DMS 273 (cell line): Measurements from ENCODE around the gene NRCAM.

Experiments
- DNase-seq: peaks from one replicate; lab custom pipeline; 2025; ENCODE audit not compliant: unreplicated experiment; lab: John Stamatoyannopoulos, UW

NRCAM gene

GRCh38 chr7:108313086-108313485, 143.2 kb downstream of the NRCAM start:
- no peak for DNase-seq

- no peak for DNase-seq
Observed at GRCh38 chr7:108311446-108312168, 144.6 kb downstream of the NRCAM start.

- DNase-seq = no peak
Observed at GRCh38 chr7:108310351-108310750, 145.9 kb downstream of the NRCAM start.

DNA sequence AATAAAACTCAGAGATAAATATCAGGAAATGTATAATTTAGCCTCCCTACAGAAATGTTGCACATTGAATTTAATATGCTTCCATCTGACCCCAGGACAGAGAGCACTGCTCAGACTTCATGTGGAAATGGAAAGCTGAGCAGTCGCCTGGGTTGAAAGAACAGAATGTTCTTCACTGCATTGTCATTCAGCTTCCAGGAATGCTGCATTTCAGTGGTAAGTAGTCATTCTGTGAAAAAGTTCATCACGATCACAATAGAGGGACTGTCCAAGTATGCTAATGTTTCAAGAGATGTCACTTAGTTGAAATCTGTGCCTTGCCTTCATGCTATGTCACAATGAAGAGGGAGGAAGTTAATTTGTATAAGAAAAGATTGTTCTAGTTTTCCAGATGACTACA, 147.3 kb downstream of the NRCAM start:
- DNase-seq = no peak

GRCh38 chr7:108308276-108308675, 148.0 kb downstream of the NRCAM start:
- no peak for DNase-seq

DNA sequence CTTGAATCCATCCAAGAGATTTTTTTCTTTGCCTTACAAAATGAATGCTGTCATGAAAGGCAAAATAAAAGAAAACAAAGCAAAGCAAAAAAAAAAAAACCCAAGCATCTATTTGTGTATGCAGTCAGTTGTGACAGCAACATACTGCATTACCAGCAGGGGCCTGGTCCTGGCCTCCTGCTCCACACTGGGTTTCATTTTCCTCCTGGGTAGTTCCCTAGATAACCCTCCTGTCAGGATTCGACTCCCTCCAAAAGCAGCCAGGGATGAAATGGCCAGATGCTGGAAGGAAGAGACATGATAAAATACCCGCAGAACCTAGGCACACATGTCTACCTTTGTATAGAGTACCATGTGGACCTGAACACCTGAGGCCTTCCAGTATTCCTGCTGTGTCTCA, 148.6 kb downstream of the NRCAM start:
- peak; percentile 46 for DNase-seq

DNA sequence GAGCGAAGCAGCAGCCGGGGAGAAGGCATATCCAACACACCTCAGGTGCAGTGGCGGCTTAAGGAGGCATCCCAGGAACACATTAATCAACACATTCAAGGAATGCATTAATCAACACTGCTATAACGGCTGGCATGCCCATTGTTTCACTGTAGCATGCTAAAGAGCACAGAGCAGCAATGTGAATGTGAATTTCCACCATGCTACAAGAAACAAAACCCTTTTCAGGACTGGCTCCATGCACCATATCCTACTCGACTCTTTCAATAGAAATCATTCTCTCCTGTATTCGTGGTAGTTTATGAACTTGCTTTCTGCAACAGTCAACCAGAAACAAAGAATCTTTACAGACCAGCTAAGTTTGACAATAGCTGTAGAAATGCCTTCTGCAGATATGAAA, 149.0 kb downstream of the NRCAM start:
- DNase-seq = no peak

- DNase-seq = no peak
Observed at GRCh38 chr7:108303332-108303731, 152.9 kb downstream of the NRCAM start.

DNA sequence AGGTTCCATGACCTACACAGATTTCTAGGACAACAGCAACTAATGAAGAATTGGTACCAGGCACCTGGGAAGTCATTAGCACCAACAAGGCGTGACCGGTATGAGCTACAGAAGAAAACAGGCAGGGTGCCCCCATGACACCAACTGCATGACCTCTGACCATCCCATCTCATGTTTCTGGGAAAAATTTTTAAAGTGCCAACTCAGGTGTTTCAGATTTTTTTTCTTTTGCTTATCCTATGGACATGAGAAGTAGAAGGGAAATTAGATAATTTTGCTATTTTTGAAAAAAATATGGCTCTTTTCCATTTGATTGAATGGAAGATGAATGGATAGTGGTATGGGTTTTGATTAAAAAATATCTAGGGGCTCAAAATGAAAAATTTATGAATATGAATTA, 154.8 kb downstream of the NRCAM start:
- no peak for DNase-seq

DNA sequence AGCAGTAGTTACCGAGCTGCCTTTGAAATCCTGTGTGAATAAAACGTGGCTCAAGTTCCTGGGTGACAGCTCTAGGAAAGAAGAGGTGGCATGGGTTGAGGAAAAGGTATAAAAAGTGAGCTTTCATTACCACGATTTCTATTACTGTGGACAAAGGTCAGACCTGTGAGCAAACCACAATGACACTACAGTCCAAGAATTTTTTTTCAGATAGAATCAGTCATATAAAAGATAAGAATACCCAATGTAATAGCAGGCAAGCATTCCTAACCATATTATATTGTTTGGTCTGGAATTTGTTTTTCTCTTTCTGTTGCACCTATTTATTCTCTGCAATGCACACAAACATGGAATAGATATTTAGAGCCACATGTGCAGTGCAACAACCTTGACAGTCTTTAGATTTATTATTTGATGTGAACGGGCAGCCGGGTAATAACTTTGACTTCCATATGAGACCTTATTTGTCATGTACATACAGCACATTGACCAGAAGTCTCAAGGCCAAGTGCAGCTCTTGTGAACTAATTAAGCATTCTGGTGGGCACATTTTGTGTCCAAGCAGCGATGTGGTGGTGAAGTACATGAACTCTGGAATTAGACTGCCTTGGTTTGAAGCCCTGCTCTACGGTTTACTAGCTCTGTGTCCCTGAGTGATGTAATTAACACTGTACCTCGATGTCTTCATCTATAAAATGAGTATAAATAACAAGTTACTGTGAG, 156.8 kb downstream of the NRCAM start:
- peak; percentile 27 for DNase-seq

- no peak for DNase-seq
Observed at GRCh38 chr7:108296911-108297310, 159.3 kb downstream of the NRCAM start.

DNA sequence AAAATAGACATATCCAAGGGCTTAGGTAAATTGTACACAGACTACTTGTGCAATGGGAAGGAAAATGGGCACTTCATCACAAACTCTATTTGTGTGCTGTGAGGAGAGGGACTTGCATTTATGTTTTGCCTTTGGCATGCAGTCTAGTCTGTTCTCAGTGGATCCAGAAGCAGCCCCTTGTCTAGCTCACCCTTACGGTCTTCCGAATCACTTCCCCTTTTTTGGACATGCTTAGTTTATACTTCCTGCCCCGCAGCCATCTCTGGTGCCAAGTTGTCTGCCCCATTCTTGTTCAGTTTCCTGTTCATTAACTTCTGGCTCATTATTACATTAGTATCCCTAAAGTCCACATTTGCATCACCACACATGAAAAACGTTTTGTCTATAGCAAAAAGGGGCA, 161.6 kb downstream of the NRCAM start:
- DNase-seq = peak; percentile 37

- DNase-seq = peak; percentile 39
Observed at GRCh38 chr7:108293149-108293612, 163.1 kb downstream of the NRCAM start.

DNA sequence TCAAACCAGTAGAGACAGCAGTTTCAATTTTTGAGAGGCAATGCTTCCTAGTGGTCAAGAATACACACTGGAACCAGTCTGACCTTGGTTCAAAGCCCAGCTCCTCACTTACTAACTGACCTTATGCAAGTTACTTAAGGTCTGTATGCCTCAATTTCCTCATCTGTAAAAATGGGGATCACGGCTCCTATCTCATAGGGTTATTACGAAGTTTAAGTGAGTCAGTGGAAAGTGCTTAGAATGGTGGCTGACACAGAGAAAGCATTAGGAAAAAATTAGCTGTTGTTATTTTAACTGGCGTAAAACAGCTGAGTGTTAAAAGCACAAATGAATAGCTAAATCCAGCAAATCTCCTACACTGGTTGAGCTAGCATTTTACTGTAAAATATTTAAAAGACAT, 163.7 kb downstream of the NRCAM start:
- no peak for DNase-seq

DNA sequence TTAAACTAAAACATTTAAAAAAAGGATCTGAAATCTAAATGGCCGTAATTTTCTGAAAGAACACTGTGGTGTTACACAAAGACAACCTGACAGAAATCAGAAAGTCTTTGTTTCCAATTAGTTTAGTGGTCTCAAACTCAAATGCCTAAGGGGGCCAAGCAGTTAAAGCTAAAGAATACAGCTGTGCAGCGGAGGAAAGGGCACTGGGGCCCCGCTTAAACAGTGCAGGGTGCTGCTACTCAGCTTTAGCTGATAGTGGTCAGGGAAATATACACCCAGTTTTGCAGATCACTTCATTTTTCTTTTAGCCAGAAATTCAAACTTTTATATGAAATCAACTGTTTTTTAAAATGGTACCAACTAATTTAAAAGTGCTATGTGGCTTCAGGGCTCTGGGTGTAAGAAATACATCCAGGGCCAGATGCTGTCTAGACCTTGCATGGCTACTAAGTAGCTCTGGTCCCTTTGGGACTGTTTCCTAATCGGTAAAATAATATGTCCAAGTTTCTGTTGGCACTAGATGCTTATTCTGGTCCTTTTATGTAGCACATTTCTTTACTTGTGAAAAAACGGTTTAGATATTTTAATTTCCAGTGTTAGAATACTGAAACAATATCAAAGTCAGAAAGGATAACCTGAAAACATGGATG, 164.3 kb downstream of the NRCAM start:
- DNase-seq = peak; percentile 80

DNA sequence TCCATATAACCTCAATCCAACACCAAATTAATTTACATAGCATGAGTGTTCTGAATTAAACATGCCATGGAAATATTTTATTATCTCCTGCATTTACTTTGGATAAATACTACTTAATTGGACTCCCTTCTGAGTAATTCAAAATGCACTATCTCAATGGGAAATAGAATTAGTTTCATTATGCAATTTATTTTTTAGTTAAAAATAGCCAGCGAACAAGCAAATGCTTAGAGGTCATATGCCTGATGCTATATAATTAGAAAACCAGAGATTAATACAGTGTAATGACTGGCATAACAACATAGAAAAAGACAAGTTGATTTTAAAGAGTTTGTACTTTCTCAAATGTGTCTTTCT, 165.1 kb downstream of the NRCAM start:
- no peak for DNase-seq

- peak; percentile 24 for DNase-seq
Observed at GRCh38 chr7:108290459-108291151, 165.6 kb downstream of the NRCAM start.

DNA sequence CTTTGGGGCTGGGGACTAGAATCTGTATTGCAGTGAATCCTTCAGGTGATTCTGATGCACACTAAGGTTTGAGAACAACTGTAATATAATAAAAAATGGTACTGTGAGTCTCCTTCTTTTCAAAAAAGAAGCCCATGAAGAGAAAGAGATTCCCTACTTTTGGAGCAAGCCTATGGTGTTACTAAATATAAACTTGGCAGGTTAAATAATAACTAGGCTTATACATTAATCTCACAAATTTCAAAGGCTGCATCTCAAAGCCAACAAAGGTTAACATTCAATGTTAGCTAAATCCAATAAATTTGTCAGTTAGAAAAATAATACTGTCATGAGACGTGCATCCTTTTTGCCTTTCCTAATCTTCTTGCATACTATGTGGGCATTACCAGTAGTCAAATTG, 166.4 kb downstream of the NRCAM start:
- DNase-seq = no peak

DNA sequence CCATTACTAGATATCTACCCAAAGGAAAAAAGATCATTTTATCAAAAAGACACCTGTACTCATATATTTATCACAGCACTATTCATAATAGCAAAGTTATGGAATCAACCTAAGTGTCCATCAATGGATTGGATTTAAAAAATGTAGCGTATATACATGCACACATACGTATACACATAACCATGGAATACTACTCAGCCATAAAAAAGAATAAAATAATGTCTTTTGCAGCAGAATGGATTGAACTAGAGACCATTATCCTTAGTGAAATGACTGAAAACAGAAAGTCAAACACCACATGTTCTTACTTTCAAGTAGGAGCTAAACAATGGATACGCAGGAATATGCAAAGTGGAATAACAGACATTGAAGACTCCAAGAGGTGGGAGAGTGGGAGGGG, 168.4 kb downstream of the NRCAM start:
- DNase-seq = no peak

GRCh38 chr7:108286290-108286904, 169.8 kb downstream of the NRCAM start:
- DNase-seq = no peak

- DNase-seq = no peak
Observed at GRCh38 chr7:108285778-108286177, 170.5 kb downstream of the NRCAM start.
